HepG2 (cell line): ENCODE data around the gene ZNF382. TPM values are rescaled to one million over a fixed set of nuclear protein-coding genes. Genes with fewer than 3 reads are reported as not detected.

Experiments
- ERF ChIP-seq: IDR thresholded peaks from 2 replicates; pipeline ENCODE4 v1.6.1; 2018; ENCODE audit warnings: missing biosample characterization, missing genetic modification reagents
- IRF1 ChIP-seq: sonication (generic); formaldehyde crosslinking; IDR thresholded peaks from 2 replicates; pipeline ENCODE4 v1.4.0; 2020; ENCODE audit warnings: low read depth, mild to moderate bottlenecking, missing genetic modification reagents
- MZF1 ChIP-seq: sonication (generic); formaldehyde crosslinking; IDR thresholded peaks from 2 replicates; pipeline ENCODE4 v1.8.1; 2023; ENCODE audit warnings: mild to moderate bottlenecking, missing genetic modification reagents, borderline replicate concordance
- NFIC ChIP-seq: IDR thresholded peaks from 2 replicates; pipeline ENCODE4 v1.6.1; 2012; ENCODE audit warnings: mild to moderate bottlenecking, low read length, inconsistent platforms
- PATZ1 ChIP-seq: sonication (generic); formaldehyde crosslinking; IDR thresholded peaks from 2 replicates; pipeline ENCODE4 v1.4.0; 2020; ENCODE audit warnings: missing genetic modification reagents
- POGZ ChIP-seq: sonication (generic); formaldehyde crosslinking; IDR thresholded peaks from 2 replicates; pipeline ENCODE4 v1.4.0; 2020; ENCODE audit warnings: mild to moderate bottlenecking, missing genetic modification reagents
- PTBP1 ChIP-seq: fragments of 200-400 bp; formaldehyde crosslinking; IDR thresholded peaks from 2 replicates; pipeline ENCODE4 v1.6.1; 2018; ENCODE audit warnings: low read length, low read depth; ENCODE audit not compliant: poor library complexity, severe bottlenecking
- ZNF142 ChIP-seq: sonication (generic); formaldehyde crosslinking; IDR thresholded peaks from 2 replicates; pipeline ENCODE4 v1.4.0; 2020; ENCODE audit warnings: missing genetic modification reagents
- polyA plus RNA-seq, 8 experiments: library from polyadenylated mRNA; depleted of rRNA in 3 of 8; stranded (reverse) in 7 of 8; unstranded in 1 of 8; fragments of >200 nt; fragmentation: Illumina TruSeq in 4 of 8; extraction: Trizol in 4 of 8; gene quantifications; 2 replicates each; pipeline versions ENCODE4 v1.2.1 to v1.2.3, GENCODE V29; 2011 to 2016; ENCODE audit warnings: low read depth in 4 of 8, missing spikeins in 1 of 8, mixed read lengths in 1 of 8; ENCODE audit not compliant: insufficient read depth in 1 of 8
- total RNA-seq, 5 experiments: library from RNA; depleted of rRNA; stranded (reverse); fragments of >200 nt; fragmentation: Illumina TruSeq; extraction: Trizol; gene quantifications; 2 replicates each; pipeline ENCODE4 v1.2.3, GENCODE V29; 2016; ENCODE audit warnings: low read depth in 1 of 5

ZNF382 gene
- total and polyA plus RNA-seq, 2 of the 13 experiments (the other 11 are each of a cell fraction or from before 2014, with no cell fraction given) = 2.3 to 6.8 TPM

- TF ChIP-seq ZNF142 (CRISPR knock-in tag) = no peak
- no peak for TF ChIP-seq PTBP1
- no peak for TF ChIP-seq ERF
- no peak for TF ChIP-seq MZF1 (CRISPR knock-in tag)
- no peak for TF ChIP-seq IRF1 (CRISPR knock-in tag)
- TF ChIP-seq NFIC = no peak
- no peak for TF ChIP-seq PATZ1 (CRISPR knock-in tag)
- TF ChIP-seq POGZ (CRISPR knock-in tag) = no peak
Measured at GRCh38 chr19:36674201-36674600, 69.1 kb downstream of the ZNF382 start (continued).
